Smooth muscle cell (in vitro differentiated cells): ENCODE results near the gene LMBRD2. TPM values are rescaled to one million over a fixed set of nuclear protein-coding genes. Genes with fewer than 3 reads are reported as not detected.
"Not testable (repeated sequence)": the region's sequence is repeated elsewhere in the genome, so short reads cannot be mapped to it uniquely, and the experiment has no call there.

Source experiments
- DNase-seq: peaks from one replicate; lab custom pipeline; 2025; ENCODE audit not compliant: unreplicated experiment; lab: John Stamatoyannopoulos, UW
- H2AFZ ChIP-seq: fragments of 200-600 bp; sonication (generic); 2 replicates; pipeline ENCODE4 v1.6.0; 2016; ENCODE audit warnings: antibody characterized with exemption, low read depth, mild to moderate bottlenecking
- H3F3A ChIP-seq: fragments of 200-600 bp; sonication (generic); 2 replicates; pipeline ENCODE4 v1.6.0; 2017; ENCODE audit warnings: antibody characterized with exemption, low read depth
- H3K27ac ChIP-seq: fragments of 200-600 bp; sonication (generic); 2 replicates; pipeline ENCODE4 v1.5.1; 2016; ENCODE audit warnings: low read depth, mild to moderate bottlenecking
- H3K27me3 ChIP-seq: fragments of 200-600 bp; sonication (generic); 2 replicates; pipeline ENCODE4 v1.6.1; 2016; ENCODE audit warnings: low read depth, mild to moderate bottlenecking
- H3K36me3 ChIP-seq: fragments of 200-600 bp; sonication (generic); 2 replicates; pipeline ENCODE4 v1.5.1; 2016; ENCODE audit warnings: low read depth
- H3K4me1 ChIP-seq: fragments of 200-600 bp; sonication (generic); 2 replicates; pipeline ENCODE4 v1.5.1; 2016; ENCODE audit warnings: low read depth
- H3K4me2 ChIP-seq: fragments of 200-600 bp; sonication (generic); 2 replicates; pipeline ENCODE4 v1.6.0; 2016; ENCODE audit warnings: mild to moderate bottlenecking
- H3K4me3 ChIP-seq: fragments of 200-600 bp; sonication (generic); 2 replicates; pipeline ENCODE4 v1.5.1; 2016; ENCODE audit warnings: mild to moderate bottlenecking
- H3K79me2 ChIP-seq: fragments of 200-600 bp; sonication (generic); 2 replicates; pipeline ENCODE4 v1.6.0; 2016; ENCODE audit warnings: low read depth, mild to moderate bottlenecking
- H3K9ac ChIP-seq: fragments of 200-600 bp; sonication (generic); 2 replicates; pipeline ENCODE4 v1.6.0; 2016; ENCODE audit warnings: low read depth
- H3K9me3 ChIP-seq: fragments of 200-600 bp; sonication (generic); replicated peaks from 2 replicates; pipeline ENCODE4 v1.5.1; 2016; ENCODE audit warnings: low read depth
- H4K20me1 ChIP-seq: fragments of 200-600 bp; sonication (generic); 2 replicates; pipeline ENCODE4 v1.6.0; 2016; ENCODE audit warnings: low read depth
- WGBS: methylation state at CpG from one replicate; pipeline ENCODE4 v1.1.7; 2016; ENCODE audit warnings: low lambda C conversion rate; 5-methylcytosine and 5-hydroxymethylcytosine counted together
- polyA plus RNA-seq: library from polyadenylated mRNA; unstranded; fragments of >200 nt; fragmentation: Nextera tagmentation; extraction: Ambion mirVana; gene quantifications from 2 replicates; pipeline ENCODE4 v1.2.1, GENCODE V29; 2016
- total RNA-seq: library from RNA; depleted of rRNA; stranded (reverse); fragments of >200 nt; gene quantifications from 2 replicates; pipeline ENCODE4 v1.2.3, GENCODE V29; 2014
- TF ChIP-seq, protein P1 (sequence below): fragments of 200-600 bp; sonication (generic); IDR thresholded peaks from 2 replicates; pipeline ENCODE4 v1.5.1; 2017; ENCODE audit warnings: borderline replicate concordance, mild to moderate bottlenecking, antibody characterized with exemption; ENCODE audit not compliant: insufficient read depth, poor library complexity, severe bottlenecking

Gene LMBRD2
- total and polyA plus RNA-seq, 2 experiments from 2014 or later = 2.5 to 18.5 TPM

DNA sequence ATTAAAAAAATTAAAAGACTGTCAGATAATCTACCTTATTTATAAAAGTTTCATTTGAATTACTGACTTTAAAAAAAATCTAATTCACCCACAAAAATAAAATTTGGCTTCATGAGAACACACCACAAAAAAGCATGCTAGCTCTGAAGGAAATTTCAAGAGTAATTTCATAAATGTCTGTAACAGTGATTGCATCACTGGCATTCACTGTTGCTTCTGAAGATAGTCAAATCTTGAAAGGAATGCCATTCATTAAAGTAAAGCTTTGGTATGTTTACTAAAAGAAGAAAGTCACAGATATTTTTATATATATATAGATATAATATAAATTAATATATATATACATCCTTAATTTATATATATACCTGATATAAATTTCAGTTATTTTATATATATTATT is 46.6 kb upstream of the LMBRD2 start:
- Histone ChIP-seq H4K20me1 (no peaks in the 10 kb centered on the region), H3K27ac (no peak overlapping the region), H3K79me2 (no peaks in the 10 kb centered on the region), H3F3A (no peaks in the 10 kb centered on the region), H3K36me3 (no peaks in the 10 kb centered on the region), H3K9me3 (no peaks in the 10 kb centered on the region), H3K27me3 (no peaks in the 10 kb centered on the region), H2AFZ (no peak overlapping the region), H3K4me3 (no peak overlapping the region), H3K9ac (no peak overlapping the region), H3K4me2 (no peak overlapping the region), H3K4me1 (peaks cover 7% of the 10 kb centered on the region)
- TF ChIP-seq, protein P1, sequence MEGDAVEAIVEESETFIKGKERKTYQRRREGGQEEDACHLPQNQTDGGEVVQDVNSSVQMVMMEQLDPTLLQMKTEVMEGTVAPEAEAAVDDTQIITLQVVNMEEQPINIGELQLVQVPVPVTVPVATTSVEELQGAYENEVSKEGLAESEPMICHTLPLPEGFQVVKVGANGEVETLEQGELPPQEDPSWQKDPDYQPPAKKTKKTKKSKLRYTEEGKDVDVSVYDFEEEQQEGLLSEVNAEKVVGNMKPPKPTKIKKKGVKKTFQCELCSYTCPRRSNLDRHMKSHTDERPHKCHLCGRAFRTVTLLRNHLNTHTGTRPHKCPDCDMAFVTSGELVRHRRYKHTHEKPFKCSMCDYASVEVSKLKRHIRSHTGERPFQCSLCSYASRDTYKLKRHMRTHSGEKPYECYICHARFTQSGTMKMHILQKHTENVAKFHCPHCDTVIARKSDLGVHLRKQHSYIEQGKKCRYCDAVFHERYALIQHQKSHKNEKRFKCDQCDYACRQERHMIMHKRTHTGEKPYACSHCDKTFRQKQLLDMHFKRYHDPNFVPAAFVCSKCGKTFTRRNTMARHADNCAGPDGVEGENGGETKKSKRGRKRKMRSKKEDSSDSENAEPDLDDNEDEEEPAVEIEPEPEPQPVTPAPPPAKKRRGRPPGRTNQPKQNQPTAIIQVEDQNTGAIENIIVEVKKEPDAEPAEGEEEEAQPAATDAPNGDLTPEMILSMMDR = no peak
- DNase-seq = no peak

- H3K27ac ChIP-seq = no peak overlapping the region
- TF ChIP-seq, protein P1 = no peak
These were observed 42.1 kb upstream of the LMBRD2 start for GRCh38 chr5:36193746-36194145.

DNA sequence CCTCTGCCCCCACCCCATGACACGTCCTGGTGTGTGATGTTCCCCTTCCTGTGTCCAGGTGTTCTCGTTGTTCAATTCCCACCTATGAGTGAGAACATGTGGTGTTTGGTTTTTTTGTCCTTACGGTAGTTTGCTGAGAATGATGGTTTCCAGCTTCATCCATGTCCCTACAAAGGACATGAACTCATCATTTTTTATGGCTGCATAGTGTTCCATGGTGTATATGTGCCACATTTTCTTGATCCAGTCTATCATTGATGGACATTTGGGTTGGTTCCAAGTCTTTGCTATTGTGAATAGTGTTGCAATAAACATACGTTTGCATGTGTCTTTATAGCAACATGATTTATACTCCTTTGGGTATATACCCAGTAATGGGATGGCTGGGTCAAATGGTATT is 32.7 kb upstream of the LMBRD2 start:
- not testable (repeated sequence) for H3K4me3 ChIP-seq, H3K4me2 ChIP-seq, H4K20me1 ChIP-seq, H2AFZ ChIP-seq, H3K79me2 ChIP-seq, H3K9ac ChIP-seq, DNase-seq, H3K27me3 ChIP-seq, H3F3A ChIP-seq, H3K9me3 ChIP-seq, H3K27ac ChIP-seq, H3K36me3 ChIP-seq, H3K4me1 ChIP-seq
- WGBS = 98% methylated on average over 3 of the region's 4 CpGs

More at GRCh38 chr5:36193746-36194145, 42.1 kb upstream of the LMBRD2 start:
- Histone ChIP-seq H3K9ac (no peak overlapping the region), H3K36me3 (peaks cover 4% of the 10 kb centered on the region), H3K9me3 (no peaks in the 10 kb centered on the region), H3K79me2 (no peaks in the 10 kb centered on the region), H3K27me3 (no peaks in the 10 kb centered on the region), H3K4me3 (no peak overlapping the region), H3K4me1 (no peaks in the 10 kb centered on the region), H3F3A (peaks cover 4% of the 10 kb centered on the region), H4K20me1 (no peaks in the 10 kb centered on the region), H3K4me2 (no peak overlapping the region), H2AFZ (no peak overlapping the region)
- WGBS = over 99% methylated on average over 5 of the region's 5 CpGs
- DNase-seq = no peak

- no peak for DNase-seq
- 96% methylated on average over 2 of the region's 2 CpGs for WGBS
- peaks cover 10% of the 10 kb centered on the region for H3K4me1 ChIP-seq
- H3K4me2 ChIP-seq = no peak overlapping the region
- no peaks in the 10 kb centered on the region for H3K79me2 ChIP-seq
- H2AFZ ChIP-seq = no peak overlapping the region
- H3K4me3 ChIP-seq = no peak overlapping the region
- H3K27ac ChIP-seq = no peak overlapping the region
- no peaks in the 10 kb centered on the region for H3K27me3 ChIP-seq
- H3F3A ChIP-seq = no peaks in the 10 kb centered on the region
- no peak overlapping the region for H3K9ac ChIP-seq
- TF ChIP-seq, protein P1 = no peak
- no peaks in the 10 kb centered on the region for H3K9me3 ChIP-seq
- H3K36me3 ChIP-seq = no peaks in the 10 kb centered on the region
- H4K20me1 ChIP-seq = no peaks in the 10 kb centered on the region
These were observed 30.1 kb upstream of the LMBRD2 start for GRCh38 chr5:36181774-36182173.
